Transverse colon (tissue), 4 donors: Measurements from ENCODE around the gene UBE3A. TPM values are rescaled to one million over a fixed set of nuclear protein-coding genes. Genes with fewer than 3 reads are reported as not detected.

ENCODE experiments used
- DNase-seq: peaks from one replicate; pipeline ENCODE4 v3.0.0-alpha.2; 2019
- H3K27ac ChIP-seq, 4 donors: fragments of 200-600 bp; sonication (generic); 2 replicates each; pipeline ENCODE4 v1.5.1; 2016 to 2018; ENCODE audit warnings: inconsistent platforms in 4 of 4
- H3K27me3 ChIP-seq: fragments of 200-600 bp; sonication (generic); 2 replicates; pipeline ENCODE4 v1.5.1; 2017; ENCODE audit warnings: inconsistent platforms
- H3K36me3 ChIP-seq, 4 donors: fragments of 200-600 bp; sonication (generic); 2 replicates each; pipeline ENCODE4 v1.5.1; 2017 to 2019; ENCODE audit warnings: inconsistent platforms in 4 of 4
- H3K4me1 ChIP-seq, 4 donors: fragments of 200-600 bp; sonication (generic); 2 replicates each; pipeline ENCODE4 v1.5.1; 2017 to 2020; ENCODE audit warnings: inconsistent platforms in 4 of 4
- H3K4me3 ChIP-seq, 4 donors: fragments of 200-600 bp; sonication (generic); 1 replicate in 1 of 4; 2 replicates in 3 of 4; pipeline versions ENCODE4 v1.5.1 to v1.6.1; 2017 to 2019; ENCODE audit warnings: inconsistent platforms in 4 of 4
- H3K9me3 ChIP-seq, 2 donors: fragments of 200-600 bp; sonication (generic); 2 replicates each; pipeline ENCODE4 v1.5.1; 2017 to 2019; ENCODE audit warnings: inconsistent platforms in 2 of 2
- EP300 ChIP-seq: sonication (generic); formaldehyde crosslinking; IDR thresholded peaks from one replicate; pipeline ENCODE4 v1.6.1; 2017; ENCODE audit warnings: antibody characterized with exemption, low read depth
- POLR2A ChIP-seq: fragments of 450-650 bp; IDR thresholded peaks from one replicate; pipeline ENCODE4 v1.6.1; 2016; ENCODE audit warnings: antibody characterized with exemption, mild to moderate bottlenecking, moderate library complexity
- POLR2AphosphoS5 ChIP-seq, 3 donors: sonication (generic); formaldehyde crosslinking; IDR thresholded peaks; one replicate each; pipeline ENCODE4 v1.6.1; 2016; ENCODE audit warnings: antibody characterized with exemption in 3 of 3
- WGBS, 2 donors: methylation state at CpG; one replicate each; pipeline ENCODE4 v1.1.5; 2018; ENCODE audit warnings: low coverage in 1 of 2; 5-methylcytosine and 5-hydroxymethylcytosine counted together
- in situ Hi-C, 4 donors: fragments of 200-750 bp; cut with MboI; loops; one replicate each; pipeline versions ENCODE4 v1.15.0 to v1.15.1; 2017; ENCODE audit warnings: low sequenced_read_pairs in 3 of 4, low pct_ligation_motif_present in 1 of 4, low pct_unique_long_range_greater_than_20kb in 1 of 4
- intact Hi-C: fragments of 100-400 bp; cut with DNase I; formaldehyde crosslinking; loops from one replicate; pipeline ENCODE4 v1.15.1; 2023; ENCODE audit warnings: low total_unique reads
- total RNA-seq, 4 donors: library from RNA; depleted of rRNA; stranded (reverse); fragments of >200 nt; gene quantifications; one replicate each; pipeline ENCODE4 v1.1.0, GENCODE V29; 2016
- TF ChIP-seq, protein P1 (sequence below), 5 experiments: fragments of 200-600 bp in 3 of 5; fragments of 450-650 bp in 2 of 5; sonication (generic) in 3 of 5; IDR thresholded peaks; 1 replicate in 2 of 5; 2 replicates in 3 of 5; pipeline ENCODE4 v1.5.1; 2016 to 2017; ENCODE audit warnings: antibody characterized with exemption in 5 of 5, inconsistent platforms in 3 of 5, mild to moderate bottlenecking in 2 of 5, moderate library complexity in 1 of 5

UBE3A gene
- total RNA-seq, 4 donors from 2014 or later, result 52.1 to 92.1 (median 76.5) TPM

DNA sequence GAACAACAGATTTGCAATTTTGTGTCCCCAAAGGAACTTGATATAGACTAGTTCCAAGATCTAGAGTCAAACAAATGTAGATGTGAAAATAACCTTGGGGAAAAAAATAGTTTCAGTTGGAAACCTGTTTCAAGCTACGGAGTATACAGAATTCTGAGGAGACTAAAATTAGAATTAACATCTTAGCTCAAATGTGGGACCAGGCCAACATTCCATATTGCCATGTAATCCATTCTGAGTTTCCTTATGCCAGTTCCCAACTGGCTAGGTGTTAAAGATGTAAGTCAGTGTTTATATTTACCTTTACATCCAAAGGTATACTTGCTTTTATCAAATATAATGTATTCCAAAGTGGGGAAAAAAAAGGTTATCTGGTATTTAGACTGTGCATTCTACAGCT, 76.3 kb downstream of the UBE3A start:
- DNase-seq, result no peak
- intact Hi-C loops (no loop called here), in situ Hi-C loops (no loop called here)
- no peaks in the 10 kb centered on the region for H3K27me3 ChIP-seq
- WGBS, 2 donors, result 76 to 100% methylated on average over 1 of the region's 1 CpG
- TF ChIP-seq POLR2A (no peak), EP300 (no peak), POLR2AphosphoS5 (IDR thresholded peaks at IDR 0.05) (no peak)
- TF ChIP-seq, protein P1, sequence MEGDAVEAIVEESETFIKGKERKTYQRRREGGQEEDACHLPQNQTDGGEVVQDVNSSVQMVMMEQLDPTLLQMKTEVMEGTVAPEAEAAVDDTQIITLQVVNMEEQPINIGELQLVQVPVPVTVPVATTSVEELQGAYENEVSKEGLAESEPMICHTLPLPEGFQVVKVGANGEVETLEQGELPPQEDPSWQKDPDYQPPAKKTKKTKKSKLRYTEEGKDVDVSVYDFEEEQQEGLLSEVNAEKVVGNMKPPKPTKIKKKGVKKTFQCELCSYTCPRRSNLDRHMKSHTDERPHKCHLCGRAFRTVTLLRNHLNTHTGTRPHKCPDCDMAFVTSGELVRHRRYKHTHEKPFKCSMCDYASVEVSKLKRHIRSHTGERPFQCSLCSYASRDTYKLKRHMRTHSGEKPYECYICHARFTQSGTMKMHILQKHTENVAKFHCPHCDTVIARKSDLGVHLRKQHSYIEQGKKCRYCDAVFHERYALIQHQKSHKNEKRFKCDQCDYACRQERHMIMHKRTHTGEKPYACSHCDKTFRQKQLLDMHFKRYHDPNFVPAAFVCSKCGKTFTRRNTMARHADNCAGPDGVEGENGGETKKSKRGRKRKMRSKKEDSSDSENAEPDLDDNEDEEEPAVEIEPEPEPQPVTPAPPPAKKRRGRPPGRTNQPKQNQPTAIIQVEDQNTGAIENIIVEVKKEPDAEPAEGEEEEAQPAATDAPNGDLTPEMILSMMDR (IDR thresholded peaks at IDR 0.05), result no peak
- H3K9me3 ChIP-seq, result no peaks in the 10 kb centered on the region
- peaks cover 0 to 3% (median 0%) of the 10 kb centered on the region in 4 donors for H3K4me1 ChIP-seq
- no peak overlapping the region for H3K27ac ChIP-seq
- no peak overlapping the region for H3K4me3 ChIP-seq
- H3K36me3 ChIP-seq, result peaks cover 0 to 9% (median 0%) of the 10 kb centered on the region in 4 donors

DNA sequence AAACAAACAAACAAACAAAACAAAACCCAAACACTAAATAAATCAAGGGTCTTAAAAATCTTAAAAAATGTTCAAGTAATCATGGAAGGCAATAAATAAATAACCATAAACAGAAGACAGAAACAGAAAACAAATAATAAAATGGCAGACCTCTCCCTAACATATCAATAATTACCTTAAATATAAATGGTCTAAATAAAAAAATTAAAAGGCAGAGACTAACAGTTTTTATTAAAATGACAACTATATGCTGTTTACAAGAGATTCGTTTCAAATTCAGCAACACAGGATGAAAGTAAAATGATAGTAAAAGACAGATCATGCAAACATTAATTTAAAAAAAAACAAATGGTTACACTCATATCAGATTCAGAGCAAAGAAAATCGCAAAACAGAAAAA, 91.1 kb downstream of the UBE3A start:
- H3K4me3 ChIP-seq, result no peak overlapping the region
- no peaks in the 10 kb centered on the region for H3K4me1 ChIP-seq
- intact Hi-C loops, result loop anchor here (10.0 kb wide), 1 partner anchor 87 kb away; the partner anchor contains the start of gene UBE3A
- no peaks in the 10 kb centered on the region for H3K27me3 ChIP-seq
- TF ChIP-seq, protein P1 (IDR thresholded peaks at IDR 0.05), result no peak
- no peak for TF ChIP-seq POLR2A
- no peak for TF ChIP-seq EP300
- no peak for TF ChIP-seq POLR2AphosphoS5 (IDR thresholded peaks at IDR 0.05)
- WGBS, 2 donors, result 95 to 99% methylated on average over 2 of the region's 2 CpGs
- DNase-seq, result no peak
- no peak overlapping the region for H3K27ac ChIP-seq
- in situ Hi-C loops, result no loop called here
- peaks cover 0 to 26% (median 10%) of the 10 kb centered on the region in 4 donors for H3K36me3 ChIP-seq
- H3K9me3 ChIP-seq, result peaks cover 0 to 3% of the 10 kb centered on the region in 2 donors

- 96% methylated on average over 3 of the region's 3 CpGs for WGBS, 2 donors
- H3K36me3 ChIP-seq, result peaks cover 0 to 18% (median 8%) of the 10 kb centered on the region in 4 donors
- H3K27ac ChIP-seq, result no peak overlapping the region
- no peak for TF ChIP-seq POLR2A
- H3K4me3 ChIP-seq, result no peak overlapping the region
- intact Hi-C loops, result loop anchor here (10.0 kb wide), 1 partner anchor 88 kb away; the partner anchor contains the start of gene UBE3A
- no peaks in the 10 kb centered on the region for H3K27me3 ChIP-seq
- H3K4me1 ChIP-seq, result no peaks in the 10 kb centered on the region
- DNase-seq, result no peak
- in situ Hi-C loops, result no loop called here
- H3K9me3 ChIP-seq, result peaks cover 0 to 3% of the 10 kb centered on the region in 2 donors
These were observed 92.5 kb downstream of the UBE3A start for GRCh38 chr15:25346371-25346770.

GRCh38 chr15:25345943-25346342, 92.9 kb downstream of the UBE3A start:
- Histone ChIP-seq H3K4me1 (no peaks in the 10 kb centered on the region), H3K36me3 (peaks cover 0 to 16% (median 6%) of the 10 kb centered on the region in 4 donors), H3K4me3 (no peak overlapping the region), H3K9me3 (peaks cover 0 to 3% of the 10 kb centered on the region in 2 donors), H3K27ac (no peak overlapping the region), H3K27me3 (no peaks in the 10 kb centered on the region)
- in situ Hi-C loops, result no loop called here
- intact Hi-C loops, result loop anchor here (10.0 kb wide), 1 partner anchor 89 kb away; the partner anchor contains the start of gene UBE3A
- no peak for DNase-seq
- WGBS, 2 donors, result 72 to 100% methylated on average over 2 to 3 of the region's 3 CpGs
- TF ChIP-seq EP300, result no peak
- TF ChIP-seq, protein P1 (IDR thresholded peaks at IDR 0.05), result peak in 1 of 5 experiments; percentile 14

- intact Hi-C loops, result loop anchor here (10.0 kb wide), 1 partner anchor 92 kb away; the partner anchor contains the start of gene UBE3A
- no peak for DNase-seq
- Histone ChIP-seq H3K36me3 (peaks cover 0 to 28% (median 10%) of the 10 kb centered on the region in 4 donors), H3K4me1 (no peaks in the 10 kb centered on the region), H3K4me3 (no peak overlapping the region), H3K27me3 (no peaks in the 10 kb centered on the region), H3K9me3 (peaks cover 0 to under 1% of the 10 kb centered on the region in 2 donors), H3K27ac (no peak overlapping the region)
- in situ Hi-C loops, result no loop called here
- TF ChIP-seq, protein P1 (IDR thresholded peaks at IDR 0.05), result no peak
- no peak for TF ChIP-seq POLR2A
- TF ChIP-seq EP300, result no peak
- TF ChIP-seq POLR2AphosphoS5 (IDR thresholded peaks at IDR 0.05), result no peak
- WGBS, 2 donors, result 94 to 100% methylated on average over 2 to 3 of the region's 3 CpGs
These were observed 96.2 kb downstream of the UBE3A start for GRCh38 chr15:25342629-25343028.
